H1 (cell line): ENCODE data around the gene METRN. TPM values are rescaled to one million over a fixed set of nuclear protein-coding genes. Genes with fewer than 3 reads are reported as not detected.
A peak's percentile ranks its signal among the peaks of the same experiment; 100 is the strongest.

Experiments
- CTCF ChIA-PET: fragments of 300-600 bp; sonication (Branson Sonifier 250); formaldehyde crosslinking; loops from one replicate; lab custom pipeline; 2021; ENCODE audit not compliant: partially characterized antibody; lab: Charles Lee
- POLR2A ChIA-PET: fragments of 300-600 bp; sonication (Branson Sonifier 250); formaldehyde crosslinking; loops from one replicate; lab custom pipeline; 2021; ENCODE audit warnings: inconsistent platforms; ENCODE audit not compliant: partially characterized antibody; lab: Charles Lee
- DNase-seq, 2 experiments: peaks; one replicate each; pipeline versions ENCODE4 v3.0.0 to v3.0.0-alpha.2; 2010 to 2022; ENCODE audit warnings: low spot score in 2 of 2, low read depth in 1 of 2, mixed read lengths in 1 of 2
- FAIRE-seq: peaks from 2 replicates; lab custom pipeline; 2011; peaks lifted over from hg19 to GRCh38; lab: Jason Lieb, UNC
- H2AFZ ChIP-seq: 2 replicates; pipeline ENCODE4 v1.8.1; 2012; ENCODE audit warnings: low read length, inconsistent platforms
- H2AK5ac ChIP-seq: 2 replicates; pipeline ENCODE4 v1.6.1; 2013; ENCODE audit warnings: low read depth, low read length
- H2BK120ac ChIP-seq: replicated peaks from 2 replicates; pipeline ENCODE3; 2013; ENCODE audit warnings: low read depth, low read length, inconsistent platforms
- H2BK12ac ChIP-seq: 2 replicates; pipeline ENCODE4 v1.6.1; 2013; ENCODE audit warnings: low read depth, low read length
- H2BK15ac ChIP-seq: 2 replicates; pipeline ENCODE4 v1.6.1; 2013; ENCODE audit warnings: low read length
- H2BK20ac ChIP-seq: 2 replicates; pipeline ENCODE4 v1.6.1; 2013; ENCODE audit warnings: low read length
- H2BK5ac ChIP-seq: 2 replicates; pipeline ENCODE4 v1.6.1; 2013; ENCODE audit warnings: low read depth, low read length
- H3K14ac ChIP-seq: 2 replicates; pipeline ENCODE4 v1.6.1; 2013; ENCODE audit warnings: inconsistent platforms; ENCODE audit not compliant: insufficient read length
- H3K18ac ChIP-seq: 2 replicates; pipeline ENCODE4 v1.6.1; 2013; ENCODE audit warnings: low read length; ENCODE audit errors: extremely low read depth
- H3K23ac ChIP-seq: 2 replicates; pipeline ENCODE4 v1.6.1; 2013; ENCODE audit warnings: inconsistent platforms; ENCODE audit not compliant: insufficient read length
- H3K23me2 ChIP-seq: 2 replicates; pipeline ENCODE4 v1.6.1; 2013; ENCODE audit warnings: low read depth, low read length
- H3K27ac ChIP-seq: 2 replicates; pipeline ENCODE4 v1.6.1; 2011; ENCODE audit warnings: low read depth, low read length, inconsistent platforms
- H3K27me3 ChIP-seq, 4 experiments: replicated peaks in 1 of 4; 1 replicate in 1 of 4; 2 replicates in 3 of 4; pipeline versions ENCODE4 v1.6.1 to v1.8.1; 2011 to 2013; ENCODE audit warnings: low read length in 3 of 4, mild to moderate bottlenecking in 3 of 4, inconsistent platforms in 2 of 4, mixed read lengths in 2 of 4, moderate library complexity in 1 of 4; ENCODE audit not compliant: control insufficient read depth in 3 of 4, insufficient read depth in 3 of 4; ENCODE audit errors: extremely low read depth in 1 of 4
- H3K36me3 ChIP-seq, 4 experiments: 2 replicates each; pipeline versions ENCODE4 v1.6.1 to v1.8.1; 2011 to 2013; ENCODE audit warnings: mild to moderate bottlenecking in 4 of 4, low read length in 3 of 4, moderate library complexity in 2 of 4, control low read depth in 1 of 4, inconsistent platforms in 1 of 4; ENCODE audit not compliant: insufficient read depth in 4 of 4, control insufficient read depth in 2 of 4
- H3K4ac ChIP-seq: replicated peaks from 2 replicates; pipeline ENCODE3; 2013; ENCODE audit warnings: low read length, low read depth, mixed read lengths, inconsistent platforms; ENCODE audit not compliant: insufficient read length
- H3K4me1 ChIP-seq, 4 experiments: replicated peaks in 1 of 4; 1 replicate in 1 of 4; 2 replicates in 3 of 4; pipeline versions ENCODE4 v1.6.1 to v1.8.1; 2011 to 2013; ENCODE audit warnings: low read length in 3 of 4, inconsistent platforms in 2 of 4, mixed read lengths in 1 of 4; ENCODE audit not compliant: insufficient read depth in 4 of 4, control insufficient read depth in 3 of 4
- H3K4me2 ChIP-seq, 2 experiments: 2 replicates each; pipeline versions ENCODE4 v1.6.1 to v1.8.1; 2011 to 2013; ENCODE audit warnings: low read depth in 2 of 2, low read length in 2 of 2, control low read depth in 1 of 2, inconsistent platforms in 1 of 2, mild to moderate bottlenecking in 1 of 2; ENCODE audit not compliant: insufficient read depth in 1 of 2
- H3K4me3 ChIP-seq, 4 experiments: fragments of 200-600, 300-600 bp in 1 of 4; sonication (generic), shearing (Covaris generic), sonication (Bioruptor Twin) in 1 of 4; 2 replicates each; pipeline versions ENCODE4 v1.5.1 to v1.8.1; 2011 to 2016; ENCODE audit warnings: low read length in 4 of 4, low read depth in 3 of 4, control low read depth in 2 of 4, inconsistent platforms in 2 of 4, mild to moderate bottlenecking in 2 of 4, mixed read lengths in 1 of 4, moderate library complexity in 1 of 4; ENCODE audit not compliant: insufficient read depth in 2 of 4; ENCODE audit errors: extremely low read depth in 1 of 4
- H3K56ac ChIP-seq: replicated peaks from 2 replicates; pipeline ENCODE3; 2013; ENCODE audit warnings: low read depth, mild to moderate bottlenecking, mixed read lengths, low read length, inconsistent platforms; ENCODE audit not compliant: insufficient read length
- H3K79me1 ChIP-seq: 2 replicates; pipeline ENCODE4 v1.6.1; 2013; ENCODE audit warnings: low read depth, low read length, control low read depth
- H3K79me2 ChIP-seq, 2 experiments: 2 replicates each; pipeline versions ENCODE4 v1.6.1 to v1.8.1; 2012 to 2013; ENCODE audit warnings: low read length in 2 of 2, mild to moderate bottlenecking in 2 of 2, inconsistent platforms in 1 of 2; ENCODE audit not compliant: insufficient read depth in 2 of 2, control insufficient read depth in 1 of 2
- H3K9ac ChIP-seq, 4 experiments: replicated peaks in 1 of 4; 1 replicate in 1 of 4; 2 replicates in 3 of 4; pipeline versions ENCODE4 v1.6.1 to v1.8.1; 2011 to 2013; ENCODE audit warnings: low read depth in 3 of 4, low read length in 3 of 4, control low read depth in 2 of 4, mild to moderate bottlenecking in 2 of 4, moderate library complexity in 2 of 4, inconsistent platforms in 1 of 4; ENCODE audit errors: extremely low read depth in 1 of 4
- H3K9me3 ChIP-seq, 2 experiments: 2 replicates each; pipeline versions ENCODE4 v1.6.1 to v1.8.1; 2012 to 2013; ENCODE audit warnings: mild to moderate bottlenecking in 2 of 2, moderate library complexity in 2 of 2, control low read depth in 1 of 2, inconsistent platforms in 1 of 2, low read depth in 1 of 2, low read length in 1 of 2, mixed read lengths in 1 of 2; ENCODE audit not compliant: insufficient read depth in 2 of 2
- H4K20me1 ChIP-seq, 2 experiments: replicated peaks in 1 of 2; 2 replicates each; pipeline versions ENCODE3 to v1.8.1; 2011 to 2013; ENCODE audit warnings: inconsistent platforms in 2 of 2, low read length in 2 of 2, mild to moderate bottlenecking in 1 of 2; ENCODE audit not compliant: insufficient read depth in 2 of 2, control insufficient read depth in 1 of 2
- H4K5ac ChIP-seq: 2 replicates; pipeline ENCODE4 v1.6.1; 2013; ENCODE audit warnings: low read length, low read depth, mixed read lengths, inconsistent platforms; ENCODE audit not compliant: insufficient read length
- H4K8ac ChIP-seq: 2 replicates; pipeline ENCODE4 v1.8.0; 2013; ENCODE audit warnings: mild to moderate bottlenecking, moderate library complexity, low read length, inconsistent platforms; ENCODE audit not compliant: insufficient read depth; ENCODE audit errors: extremely low read depth
- H4K91ac ChIP-seq: replicated peaks from 2 replicates; pipeline ENCODE3; 2013; ENCODE audit warnings: low read length, mixed read lengths, inconsistent platforms; ENCODE audit not compliant: insufficient read length
- ASH2L ChIP-seq: fragments of 200-600, 300-600 bp; sonication (generic); IDR thresholded peaks from one replicate; pipeline ENCODE4 v1.7.1; 2017; ENCODE audit warnings: low read length
- BACH1 ChIP-seq: IDR thresholded peaks from 2 replicates; pipeline ENCODE4 v1.6.1; 2012; ENCODE audit warnings: low read length, improper control_type of control experiment
- EGR1 ChIP-seq: IDR thresholded peaks from 2 replicates; pipeline ENCODE4 v1.6.1; 2011; ENCODE audit warnings: low read depth, low read length, borderline replicate concordance
- NRF1 ChIP-seq: IDR thresholded peaks from 2 replicates; pipeline ENCODE4 v1.6.1; 2011; ENCODE audit warnings: mild to moderate bottlenecking, low read depth, low read length, improper control_type of control experiment
- PHF8 ChIP-seq: fragments of 200-600 bp; sonication (generic); conservative IDR thresholded peaks from 2 replicates; pipeline ENCODE4 v1.7.1; 2012; ENCODE audit warnings: low read depth, mild to moderate bottlenecking, inconsistent platforms, low read length, moderate library complexity
- POLR2AphosphoS5 ChIP-seq: IDR thresholded peaks from 2 replicates; pipeline ENCODE4 v1.6.1; 2011; ENCODE audit warnings: low read depth, low read length
- RBBP5 ChIP-seq: IDR thresholded peaks from 2 replicates; pipeline ENCODE4 v1.7.1; 2012; ENCODE audit warnings: low read depth, mild to moderate bottlenecking, inconsistent platforms, low read length, moderate library complexity, borderline replicate concordance
- SIX5 ChIP-seq: IDR thresholded peaks from 2 replicates; pipeline ENCODE4 v1.6.1; 2011; ENCODE audit warnings: mild to moderate bottlenecking, low read depth, low read length
- SP1 ChIP-seq: IDR thresholded peaks from 2 replicates; pipeline ENCODE4 v1.6.1; 2011; ENCODE audit warnings: low read depth, low read length
- TAF1 ChIP-seq: IDR thresholded peaks from 2 replicates; pipeline ENCODE4 v1.6.1; 2011; ENCODE audit warnings: mild to moderate bottlenecking, low read depth, low read length
- WGBS, 2 experiments: shearing (Covaris generic) in 1 of 2; methylation state at CpG; one replicate each; pipeline versions ENCODE4 v1.1.6 to v1.1.7; 2013 to 2015; ENCODE audit warnings: low lambda C conversion rate in 2 of 2, mixed read lengths in 2 of 2, inconsistent platforms in 1 of 2, low coverage in 1 of 2, missing lambda C conversion rate in 1 of 2; ENCODE audit not compliant: insufficient replicate concordance in 2 of 2, insufficient coverage in 1 of 2, insufficient read length in 1 of 2; ENCODE audit errors: extremely low coverage in 1 of 2, missing lambda C conversion rate in 1 of 2; 5-methylcytosine and 5-hydroxymethylcytosine counted together
- polyA plus RNA-seq, 7 experiments: library from polyadenylated mRNA; depleted of rRNA in 3 of 7; stranded (reverse) in 5 of 7; unstranded in 2 of 7; fragments of >200 nt in 5 of 7; fragments of 200-250 nt in 2 of 7; gene quantifications; 1 replicate in 5 of 7; 2 replicates in 1 of 7; 4 replicates in 1 of 7; pipeline versions ENCODE4 v1.2.1 to v1.2.3, GENCODE V29; 2011 to 2013; ENCODE audit warnings: missing spikeins in 2 of 7, mixed read lengths in 2 of 7
- total RNA-seq: library from RNA; stranded (reverse); fragmentation: NEBNext Ultra II Directional; extraction: Animal tissue kit (Norgen Biotek cat#: 25700); gene quantifications from 2 replicates; pipeline ENCODE4 v1.2.1, GENCODE V29; 2021

Gene METRN
- total and polyA plus RNA-seq, 2 of the 8 experiments (the other 6 are each of a cell fraction or from before 2014, with no cell fraction given) = 18.7 to 25.8 TPM

DNA sequence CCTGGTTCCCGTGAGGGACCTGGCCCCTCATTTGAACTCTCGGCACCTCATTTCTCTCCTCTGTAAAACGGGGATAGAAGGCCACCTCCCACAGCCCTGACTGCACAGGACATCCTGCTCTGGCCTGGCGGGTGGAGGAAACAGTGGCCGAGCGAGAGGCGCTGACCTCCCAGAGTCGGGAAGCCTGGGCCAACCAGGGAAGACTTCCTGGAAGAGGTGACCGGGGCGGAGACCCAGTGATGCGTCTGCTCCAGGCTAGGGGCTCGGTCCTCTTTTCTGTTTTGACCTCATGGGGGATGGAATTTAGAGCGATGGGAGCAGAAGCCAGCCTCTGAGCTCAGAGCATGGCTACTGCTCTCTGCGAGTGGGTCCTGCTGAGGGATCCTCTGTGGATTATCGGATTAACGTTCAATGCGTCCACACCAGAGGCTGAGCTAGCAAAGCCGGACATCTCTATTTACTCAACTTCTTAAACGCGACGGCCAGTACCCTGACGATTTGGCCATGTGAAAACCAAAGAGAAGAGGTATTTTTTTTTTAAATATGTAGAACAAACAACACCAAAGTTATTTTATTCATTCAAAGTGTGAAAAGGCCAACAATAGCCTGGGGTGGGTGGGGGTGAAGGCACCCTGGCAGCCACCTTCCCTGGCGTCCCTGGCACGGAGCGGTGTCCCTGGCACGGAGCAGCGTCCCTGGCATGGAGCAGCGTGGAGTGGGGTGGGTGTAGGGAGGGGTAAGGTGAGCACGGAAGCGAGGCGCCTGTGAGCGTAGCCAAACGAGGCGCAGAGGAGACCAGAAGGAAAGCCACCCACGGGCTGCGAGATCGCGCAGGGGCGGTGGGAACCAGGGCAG lies 36.5 kb downstream of the METRN start:
- Histone ChIP-seq H4K8ac (peak overlapping the region; percentile 45), H3K79me2 (no peaks in the 10 kb centered on the region), H3K27ac (no peak overlapping the region), H4K91ac (no peak overlapping the region), H3K27me3 (no peaks in the 10 kb centered on the region), H2BK120ac (no peak overlapping the region), H3K9me3 (0 out of 4 replicates have a peak, but pooled peaks cover 0 to 1% of the 10 kb centered on the region in 2 experiments), H3K4ac (no peak overlapping the region), H3K79me1 (no peaks in the 10 kb centered on the region), H3K18ac (no peak overlapping the region; the same call in 1 of the 2 replicates), H3K4me1 (peaks cover 3 to 12% (median 5%) of the 10 kb centered on the region in 4 experiments; a peak in 5 of 7 replicates), H3K23ac (no peak overlapping the region), H3K4me3 (no peak overlapping the region), H4K5ac (no peak overlapping the region), H3K14ac (no peak overlapping the region), H3K4me2 (peak overlapping the region; percentile 14 to 36; a peak in 3 of 4 replicates), H3K56ac (no peak overlapping the region), H3K36me3 (no peaks in the 10 kb centered on the region), H3K23me2 (no peaks in the 10 kb centered on the region), H2AFZ (no peak overlapping the region), H2BK15ac (0 out of 2 replicates have a peak overlapping the region, but pooled peaks have one; percentile 72), H2BK5ac (0 out of 2 replicates have a peak overlapping the region, but pooled peaks have one; percentile 35), H2AK5ac (no peak overlapping the region), H2BK20ac (no peak overlapping the region), H2BK12ac (0 out of 2 replicates have a peak overlapping the region, but pooled peaks have one; percentile 60), H3K9ac (no peak overlapping the region), H4K20me1 (no peaks in the 10 kb centered on the region)
- ChIA-PET POLR2A (interaction anchor here (0.8 to 2.2 kb wide), 10 partner anchors 10 to 45 kb away, joined by 3 to 8 read pairs (median 3); partner anchors contain the start of genes CHTF18, CIAO3, MSLN and RPUSD1), CTCF (interaction anchor here (1.0 to 35.8 kb wide), 8 partner anchors 10 to 37 kb away, joined by 3 to 977 read pairs (median 12); partner anchors contain the start of genes ANTKMT, CCDC78, CHTF18 and CIAO3)
- no peak for DNase-seq
- 80% methylated on average over 39 of the region's 39 CpGs; no CpG with 5 or more reads in 1 of the 2 experiments for WGBS, 2 experiments
- no peak for FAIRE-seq
- TF ChIP-seq RBBP5 = no peak
- no peak for TF ChIP-seq EGR1
- no peak for TF ChIP-seq ASH2L
- TF ChIP-seq SP1 = no peak
- TF ChIP-seq POLR2AphosphoS5 = no peak
- TF ChIP-seq BACH1 = no peak
- no peak for TF ChIP-seq SIX5
- TF ChIP-seq PHF8 = no peak
- TF ChIP-seq NRF1 = no peak
- no peak for TF ChIP-seq TAF1
- TF ChIP-seq, all 59 proteins: peak for 0
